Ovary (tissue), 3 donors: Measurements from ENCODE around the gene AFAP1.

Experiments used
- CTCF ChIP-seq, 3 donors: fragments of 450-650 bp in 2 of 3; fragments of 200-600 bp in 1 of 3; IDR thresholded peaks; one replicate each; pipeline versions ENCODE4 v1.5.1 to v1.8.0; 2016 to 2022; ENCODE audit warnings: antibody characterized with exemption in 3 of 3, mild to moderate bottlenecking in 1 of 3
- EP300 ChIP-seq: sonication (generic); formaldehyde crosslinking; IDR thresholded peaks from one replicate; pipeline ENCODE4 v1.6.1; 2017; ENCODE audit warnings: antibody characterized with exemption
- donor health status: DM: no; HTN: no; CAD: no.

- TF ChIP-seq CTCF (IDR thresholded peaks at IDR 0.05) (no peak), EP300 (no peak)
These were observed 151.5 kb downstream of the AFAP1 start for GRCh38 chr4:7788193-7788592.
